ENCODE results near the gene VWA8.

The VWA8 gene

GRCh38 chr13:41740479-41740878 is 220.4 kb downstream of the VWA8 start:
- peaks cover 0 to 11% (median 0%) of the 10 kb centered on the region in 4 donors for H3K4me1 ChIP-seq
- no peak overlapping the region for H3K4me3 ChIP-seq
- TF ChIP-seq CTCF (IDR thresholded peaks at IDR 0.05) = no peak
- H3K36me3 ChIP-seq = no peaks in the 10 kb centered on the region
- DNase-seq = no peak
- H3K27me3 ChIP-seq = no peaks in the 10 kb centered on the region
- H3K27ac ChIP-seq = no peak overlapping the region
- H3K9me3 ChIP-seq = no peaks in the 10 kb centered on the region
- intact Hi-C loops (cut with DNase I; ENCODE audit: low total_unique reads) = no loop called here

- peaks cover 13 to 30% (median 14%) of the 10 kb centered on the region in 3 donors for H3K36me3 ChIP-seq
- no peaks in the 10 kb centered on the region for H3K27me3 ChIP-seq
- H3K4me3 ChIP-seq = no peak overlapping the region
- DNase-seq = no peak
- no peaks in the 10 kb centered on the region for H3K4me1 ChIP-seq
- H3K9me3 ChIP-seq = no peaks in the 10 kb centered on the region
- H3K27ac ChIP-seq = no peak overlapping the region
- TF ChIP-seq CTCF (IDR thresholded peaks at IDR 0.05) = no peak
- intact Hi-C loops (cut with DNase I; ENCODE audit: low total_unique reads) = no loop called here
These were observed 238.0 kb downstream of the VWA8 start for GRCh38 chr13:41722684-41723535.

GRCh38 chr13:41720839-41721561 is 239.9 kb downstream of the VWA8 start:
- TF ChIP-seq CTCF (IDR thresholded peaks at IDR 0.05) = no peak
- H3K4me3 ChIP-seq = no peak overlapping the region
- intact Hi-C loops (cut with DNase I; ENCODE audit: low total_unique reads) = no loop called here
- no peak for DNase-seq
- no peak overlapping the region for H3K27ac ChIP-seq
- no peaks in the 10 kb centered on the region for H3K4me1 ChIP-seq
- H3K36me3 ChIP-seq = peaks cover 13 to 30% (median 14%) of the 10 kb centered on the region in 3 donors
- no peaks in the 10 kb centered on the region for H3K9me3 ChIP-seq
- no peaks in the 10 kb centered on the region for H3K27me3 ChIP-seq

GRCh38 chr13:41716236-41716635 is 244.7 kb downstream of the VWA8 start:
- intact Hi-C loops (cut with DNase I; ENCODE audit: low total_unique reads) = no loop called here
- no peaks in the 10 kb centered on the region for H3K4me1 ChIP-seq
- TF ChIP-seq CTCF (IDR thresholded peaks at IDR 0.05) = no peak
- H3K4me3 ChIP-seq = no peak overlapping the region
- H3K9me3 ChIP-seq = no peaks in the 10 kb centered on the region
- H3K27ac ChIP-seq = no peak overlapping the region
- H3K36me3 ChIP-seq = peaks cover 6 to 8% (median 6%) of the 10 kb centered on the region in 3 donors
- DNase-seq = no peak
- no peaks in the 10 kb centered on the region for H3K27me3 ChIP-seq

- Histone ChIP-seq H3K27me3 (no peaks in the 10 kb centered on the region), H3K27ac (no peak overlapping the region), H3K4me1 (peaks cover 0 to 15% (median 13%) of the 10 kb centered on the region in 4 donors), H3K9me3 (no peaks in the 10 kb centered on the region), H3K36me3 (no peaks in the 10 kb centered on the region), H3K4me3 (no peak overlapping the region)
- intact Hi-C loops (cut with DNase I; ENCODE audit: low total_unique reads) = no loop called here
- no peak for DNase-seq
- TF ChIP-seq CTCF (IDR thresholded peaks at IDR 0.05) = no peak
These were observed 247.5 kb downstream of the VWA8 start for GRCh38 chr13:41713405-41713804.

Measured in tibial artery (tissue), 4 donors.